Brain microvascular endothelial cell (primary cell): ENCODE results near the gene KLC1.

Source experiments
- DNase-seq: peaks from one replicate; pipeline ENCODE4 v3.0.0-alpha.2; 2020
- H3K27ac ChIP-seq: fragments of 250-450 bp; sonication (Bioruptor Pico); 2 replicates; pipeline ENCODE4 v1.5.1; 2020; ENCODE audit warnings: mild to moderate bottlenecking, moderate library complexity
- H3K27me3 ChIP-seq: fragments of 250-450 bp; sonication (Bioruptor Pico); replicated peaks from 2 replicates; pipeline ENCODE4 v1.5.1; 2020; ENCODE audit warnings: mild to moderate bottlenecking
- H3K36me3 ChIP-seq: fragments of 250-450 bp; sonication (Bioruptor Pico); replicated peaks from 2 replicates; pipeline ENCODE4 v1.5.1; 2020; ENCODE audit warnings: mild to moderate bottlenecking
- H3K4me3 ChIP-seq: 2 replicates; pipeline ENCODE4 v1.5.1; 2011; ENCODE audit warnings: low read depth, mild to moderate bottlenecking, control low read depth, low read length, moderate library complexity
- CTCF ChIP-seq: IDR thresholded peaks from 2 replicates; pipeline ENCODE4 v1.5.1; 2011; ENCODE audit warnings: low read depth, mild to moderate bottlenecking, moderate library complexity, low read length, control low read depth, inconsistent platforms; ENCODE audit errors: missing control alignments
- in situ Hi-C: cut with HindIII; loops from 2 replicates; pipeline ENCODE4 v1.10.0; 2017; ENCODE audit warnings: low sequenced_read_pairs, low pct_ligation_motif_present

KLC1 gene

DNA sequence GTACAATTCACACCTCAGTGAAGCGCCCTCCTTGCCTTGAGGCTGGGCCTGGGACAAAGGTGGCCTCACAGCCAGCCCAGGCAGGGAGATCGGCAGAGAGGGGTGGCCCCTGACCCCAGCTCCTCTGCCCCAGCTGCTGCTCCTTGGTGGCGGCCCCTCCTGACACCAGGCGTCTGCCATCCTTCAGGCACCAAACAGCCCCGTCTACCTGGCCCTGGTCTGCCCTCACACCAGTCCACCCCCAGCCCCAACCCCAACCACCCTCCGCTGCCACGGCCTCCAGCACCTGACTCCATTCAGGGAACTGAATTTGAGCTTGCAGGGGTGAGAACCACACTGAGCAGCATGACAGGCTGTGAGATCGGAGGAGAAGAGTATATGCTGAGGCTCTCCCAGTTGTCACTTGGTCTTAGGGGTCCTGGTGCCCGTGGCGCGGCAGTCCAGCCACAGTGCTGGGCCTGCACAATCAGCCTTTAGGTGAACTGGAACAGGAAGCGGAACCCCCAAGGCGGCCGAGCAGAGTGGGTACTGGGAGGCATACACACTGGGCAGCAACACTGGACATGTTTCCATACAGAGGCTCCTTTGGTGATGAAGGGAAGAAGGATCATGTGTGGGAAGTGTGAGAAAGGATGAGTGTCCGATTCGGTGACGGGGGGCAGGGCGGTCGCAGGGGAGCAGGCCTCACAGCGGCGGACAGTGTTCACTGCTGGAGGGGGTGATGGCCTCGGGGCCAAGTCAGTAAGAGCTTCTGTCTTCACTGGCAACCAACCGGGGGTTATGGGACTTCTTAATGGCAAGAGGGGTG is 105.3 kb downstream of the KLC1 start:
- TF ChIP-seq CTCF = no peak
- in situ Hi-C loops = no loop called here
- Histone ChIP-seq H3K36me3 (peaks cover 9% of the 10 kb centered on the region), H3K4me3 (no peak overlapping the region), H3K27ac (no peak overlapping the region), H3K27me3 (no peaks in the 10 kb centered on the region)
- DNase-seq = no peak

DNA sequence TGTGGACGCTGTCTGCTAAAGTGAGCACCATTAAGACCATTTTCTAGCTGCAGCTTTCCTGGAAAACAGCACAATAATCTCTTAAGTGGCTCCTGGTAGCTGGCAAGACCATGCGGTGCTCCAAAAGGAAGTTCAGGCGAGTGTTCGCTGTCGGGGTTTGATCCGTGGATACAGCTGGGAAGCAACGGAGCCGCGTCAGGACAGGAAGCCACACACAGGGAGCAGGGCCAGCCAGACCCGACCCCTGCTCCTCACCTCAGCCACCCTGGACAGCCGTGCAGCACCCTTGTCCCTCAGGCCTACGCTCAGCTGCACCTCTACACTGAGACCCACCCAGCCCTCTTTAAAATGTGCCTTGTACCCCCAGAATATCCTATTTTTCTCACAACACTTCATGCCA is 106.0 kb downstream of the KLC1 start:
- Histone ChIP-seq H3K27ac (no peak overlapping the region), H3K36me3 (peaks cover 1% of the 10 kb centered on the region), H3K27me3 (no peaks in the 10 kb centered on the region), H3K4me3 (no peak overlapping the region)
- DNase-seq = no peak
- TF ChIP-seq CTCF = no peak
- in situ Hi-C loops = no loop called here

GRCh38 chr14:103735439-103735814 is 106.4 kb downstream of the KLC1 start:
- H3K27me3 ChIP-seq = no peaks in the 10 kb centered on the region
- H3K4me3 ChIP-seq = no peak overlapping the region
- in situ Hi-C loops = no loop called here
- no peak overlapping the region for H3K27ac ChIP-seq
- TF ChIP-seq CTCF = no peak
- no peaks in the 10 kb centered on the region for H3K36me3 ChIP-seq
- DNase-seq = no peak

DNA sequence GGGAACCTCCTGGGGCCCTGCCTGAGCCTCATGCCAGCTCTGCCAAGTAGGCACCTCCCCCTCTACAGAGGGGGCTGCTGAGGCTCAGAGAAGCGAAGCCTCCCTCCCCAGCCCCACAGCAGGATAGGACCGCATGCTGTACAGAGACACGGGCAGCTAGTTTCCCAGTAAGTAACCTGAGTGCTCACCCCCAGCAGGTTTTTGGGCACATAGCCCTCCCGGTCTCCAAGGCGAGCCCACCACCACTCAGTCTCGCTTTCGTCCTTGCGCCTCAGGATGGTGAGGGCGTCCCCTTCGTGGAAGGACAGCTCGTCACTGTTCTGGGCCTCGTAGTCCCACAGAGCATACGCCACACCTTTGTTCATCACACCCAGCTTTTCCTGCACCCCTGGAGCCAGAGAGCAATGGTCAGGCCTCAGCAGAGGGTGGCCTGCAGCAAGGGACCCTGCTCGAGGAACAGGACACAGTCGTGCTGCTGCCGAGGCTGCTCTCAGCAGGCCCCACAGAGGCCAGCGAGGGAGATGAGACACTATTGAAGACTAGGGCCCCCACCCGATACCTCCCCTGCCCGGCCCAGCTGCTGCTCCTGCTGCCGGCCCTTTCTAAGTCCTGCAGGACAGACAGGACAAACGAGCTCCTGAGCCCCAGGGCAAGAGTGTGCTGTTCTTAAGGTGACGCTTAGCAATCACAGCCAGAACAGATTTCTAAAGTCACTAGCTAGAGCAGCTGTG is 107.0 kb downstream of the KLC1 start:
- Histone ChIP-seq H3K27me3 (no peaks in the 10 kb centered on the region), H3K36me3 (no peaks in the 10 kb centered on the region), H3K27ac (no peak overlapping the region), H3K4me3 (no peak overlapping the region)
- in situ Hi-C loops = no loop called here
- no peak for DNase-seq
- TF ChIP-seq CTCF = no peak

GRCh38 chr14:103736546-103737431 is 107.8 kb downstream of the KLC1 start:
- H3K27ac ChIP-seq = no peak overlapping the region
- no peaks in the 10 kb centered on the region for H3K36me3 ChIP-seq

More at GRCh38 chr14:103736546-103737431, 107.8 kb downstream of the KLC1 start:
- H3K4me3 ChIP-seq = no peak overlapping the region
- in situ Hi-C loops = no loop called here
- no peak for TF ChIP-seq CTCF
- no peak for DNase-seq
- no peaks in the 10 kb centered on the region for H3K27me3 ChIP-seq
